NCI-H774 (cell line): ENCODE data around the gene TCF23.

Experiments
- DNase-seq: peaks from one replicate; lab custom pipeline; 2025; lab: John Stamatoyannopoulos, UW

Gene TCF23

DNA sequence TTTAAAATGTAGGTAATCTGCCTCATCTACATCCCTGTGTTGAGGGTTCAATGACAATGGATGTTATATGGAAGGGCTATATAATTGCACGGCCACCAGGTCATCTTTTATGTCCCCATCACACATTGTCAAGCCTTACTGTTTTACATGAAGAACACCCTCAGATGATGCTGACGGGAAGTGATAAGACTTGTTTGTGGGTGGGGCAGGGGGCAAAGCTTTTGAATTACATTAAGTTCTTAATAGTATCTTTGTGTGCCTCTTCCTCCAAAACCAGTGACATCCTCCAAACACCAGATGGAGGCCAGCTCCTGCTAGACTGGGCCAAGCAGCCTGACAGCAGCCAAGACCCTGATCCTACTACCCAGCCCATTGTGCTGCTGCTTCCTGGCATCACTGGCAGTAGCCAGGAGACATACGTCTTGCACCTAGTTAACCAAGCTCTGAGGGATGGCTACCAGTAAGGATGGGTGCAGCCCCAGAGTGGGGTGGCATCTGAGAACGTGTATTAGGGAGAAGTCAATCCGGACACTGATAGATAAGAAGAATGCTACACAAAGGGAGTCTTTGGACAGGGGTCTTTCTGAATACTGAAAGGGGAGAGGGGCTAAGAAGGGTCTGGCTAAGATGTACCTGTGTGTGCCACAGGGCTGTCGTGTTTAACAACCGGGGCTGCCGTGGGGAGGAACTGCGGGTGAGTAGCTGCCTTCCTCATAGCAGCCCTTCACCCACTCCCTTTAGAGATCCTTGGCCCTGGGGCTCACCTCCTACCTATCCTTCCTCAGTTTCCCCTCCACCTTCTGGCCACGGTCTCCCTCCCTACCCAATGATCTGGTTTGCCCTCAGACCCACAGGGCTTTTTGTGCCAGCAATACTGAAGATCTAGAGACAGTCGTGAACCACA lies 19.9 kb upstream of the TCF23 start:
- DNase-seq, result no peak

DNA sequence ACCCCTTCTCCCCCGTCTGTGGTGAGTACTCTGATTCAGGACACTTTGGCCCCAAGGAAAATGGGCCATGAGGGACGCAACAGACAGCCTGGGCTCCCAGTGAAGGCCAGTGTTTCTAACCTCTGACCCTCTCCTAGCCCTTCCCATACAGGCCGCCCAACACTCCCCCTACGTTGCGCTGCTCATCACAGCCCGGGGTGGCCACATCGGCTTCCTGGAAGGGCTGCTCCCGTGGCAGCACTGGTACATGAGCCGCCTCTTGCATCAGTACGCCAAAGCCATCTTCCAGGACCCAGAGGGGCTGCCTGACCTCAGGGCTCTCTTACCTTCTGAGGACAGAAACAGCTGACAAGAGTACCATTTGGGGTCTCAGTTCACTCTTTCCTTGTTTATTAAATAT lies 18.4 kb upstream of the TCF23 start:
- no peak for DNase-seq

DNA sequence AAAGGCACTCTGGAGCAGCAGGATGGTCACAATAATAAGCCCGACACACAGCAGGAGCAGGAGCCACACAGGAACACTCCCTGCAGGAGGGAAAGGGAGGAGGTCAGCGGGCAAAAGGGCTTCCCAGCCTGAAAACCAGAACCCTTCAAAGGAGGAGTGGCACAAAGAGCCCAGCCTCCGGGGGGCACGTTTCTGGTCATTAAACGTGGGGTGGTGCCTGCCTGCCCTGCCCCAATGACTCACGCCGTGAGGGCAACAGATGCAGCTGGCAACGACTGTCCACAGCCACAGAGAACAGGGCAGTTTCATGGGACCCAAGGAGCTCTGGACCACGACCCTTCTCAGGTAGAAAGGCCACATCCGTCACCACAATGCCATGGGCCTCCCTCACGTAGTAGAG lies 17.4 kb upstream of the TCF23 start:
- DNase-seq, result no peak

DNA sequence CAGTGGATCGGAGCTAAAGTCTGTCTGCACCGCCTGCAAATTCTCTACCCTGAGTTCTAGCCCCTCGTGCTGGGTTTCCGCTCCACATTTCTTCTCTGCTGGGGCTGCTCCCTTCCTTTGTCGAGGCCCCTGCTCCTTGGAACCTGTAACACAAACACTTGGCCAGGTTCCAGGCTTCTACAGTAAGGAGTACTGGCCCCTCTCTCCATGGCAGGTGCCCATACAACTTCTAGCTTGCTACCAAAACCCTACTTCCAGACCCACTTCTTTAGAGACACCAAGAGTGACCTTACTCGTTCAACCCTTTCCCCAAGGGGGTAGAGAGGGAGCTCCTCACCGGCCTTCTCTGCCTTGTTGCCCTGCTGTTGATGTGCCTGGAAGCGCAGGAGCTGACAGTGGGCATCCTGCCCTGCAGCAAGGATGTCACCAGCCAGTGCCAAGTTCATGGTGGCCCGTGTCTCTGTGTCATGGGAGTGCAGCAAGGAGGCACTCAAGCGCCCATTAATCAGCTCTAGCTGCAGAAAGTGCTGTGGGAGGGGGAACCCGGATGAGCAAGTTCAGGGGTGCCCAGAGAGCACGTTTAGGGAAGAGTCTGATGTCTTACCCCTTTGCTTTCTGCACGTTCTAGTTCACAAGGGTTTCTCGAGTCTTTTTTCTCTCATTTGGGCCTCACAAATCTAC lies 15.5 kb upstream of the TCF23 start:
- DNase-seq, result no peak

DNA sequence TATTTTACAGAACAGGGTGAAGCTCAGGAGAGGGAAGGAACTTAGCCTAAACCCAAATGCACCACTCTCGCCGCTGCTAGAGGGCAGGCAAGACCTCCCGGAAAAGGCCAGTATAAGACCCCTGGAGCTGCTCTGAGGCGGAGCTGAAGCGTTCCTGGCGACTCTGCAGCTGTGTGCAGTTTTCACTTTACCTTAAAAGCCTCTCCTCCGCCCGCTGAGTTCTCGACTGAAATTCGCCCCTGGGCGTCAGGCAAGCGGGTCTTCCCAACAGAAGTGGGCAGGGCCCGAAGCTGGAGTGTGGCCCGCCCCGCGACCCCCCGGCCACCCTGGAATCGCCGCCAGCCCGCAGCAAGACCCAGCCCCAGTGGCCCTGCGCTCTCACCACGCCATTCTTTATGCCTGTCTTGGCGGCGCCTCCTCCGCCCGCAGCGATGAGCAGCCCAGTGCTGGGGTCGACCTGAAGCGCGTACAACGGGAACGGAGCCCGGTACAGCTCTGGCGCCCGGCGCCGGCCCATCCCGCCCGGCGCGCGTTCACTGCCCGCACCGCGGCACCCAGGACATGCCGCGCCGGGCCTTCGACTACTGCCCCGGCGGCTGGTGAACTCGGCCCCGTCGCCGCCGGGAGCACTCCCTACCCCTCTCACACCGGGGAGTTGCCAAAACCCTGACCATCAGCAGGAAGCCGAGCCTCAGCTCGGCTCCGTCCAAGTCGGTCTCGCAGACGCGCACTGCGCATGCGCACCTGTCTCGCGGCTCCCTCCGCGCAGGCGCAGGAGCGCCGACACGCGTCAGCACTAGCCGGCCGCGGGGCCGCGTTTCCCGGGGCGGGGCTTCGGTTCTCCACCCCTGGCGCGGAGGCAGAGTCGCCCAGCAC lies 14.7 kb upstream of the TCF23 start, which contains the start of gene PREB:
PREB (minus strand) TSS at position 732 of the 876 bp plus-strand sequence; CDS start at position 517, 215 bp downstream.
- DNase-seq, result peak; percentile 97

DNA sequence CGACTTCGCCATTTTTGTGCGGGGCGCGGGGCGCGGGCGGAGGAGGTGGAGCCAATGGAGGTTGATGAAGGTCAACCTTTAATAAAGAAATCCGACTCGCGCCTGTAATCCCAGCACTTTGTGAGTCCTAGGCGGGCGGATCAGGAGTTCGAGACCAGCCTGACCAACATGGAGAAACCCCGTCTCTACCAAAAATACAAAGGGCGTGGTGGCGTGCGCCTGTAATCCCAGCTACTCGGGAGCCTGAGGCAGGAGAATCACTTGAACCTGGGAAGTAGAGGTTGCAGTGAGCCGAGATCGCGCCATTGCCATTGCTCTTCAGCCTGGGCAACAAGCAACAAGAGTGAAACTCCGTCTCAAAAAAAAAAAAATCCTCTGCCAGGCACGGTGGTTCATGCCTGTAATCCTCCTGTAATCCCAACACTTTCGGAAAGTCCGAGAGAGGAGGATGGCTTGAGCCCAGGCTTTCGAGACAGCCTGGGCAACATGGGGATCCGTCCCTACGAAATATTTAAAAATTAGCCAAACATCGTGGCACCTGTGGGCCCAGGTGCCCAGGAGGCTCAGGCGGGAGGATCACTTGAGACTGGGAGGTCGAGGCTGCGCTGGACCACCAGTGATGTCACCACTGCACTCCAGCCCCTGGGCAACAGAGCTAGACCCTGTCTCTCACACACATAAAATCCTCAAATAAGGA lies 13.9 kb upstream of the TCF23 start:
- DNase-seq, result no peak

DNA sequence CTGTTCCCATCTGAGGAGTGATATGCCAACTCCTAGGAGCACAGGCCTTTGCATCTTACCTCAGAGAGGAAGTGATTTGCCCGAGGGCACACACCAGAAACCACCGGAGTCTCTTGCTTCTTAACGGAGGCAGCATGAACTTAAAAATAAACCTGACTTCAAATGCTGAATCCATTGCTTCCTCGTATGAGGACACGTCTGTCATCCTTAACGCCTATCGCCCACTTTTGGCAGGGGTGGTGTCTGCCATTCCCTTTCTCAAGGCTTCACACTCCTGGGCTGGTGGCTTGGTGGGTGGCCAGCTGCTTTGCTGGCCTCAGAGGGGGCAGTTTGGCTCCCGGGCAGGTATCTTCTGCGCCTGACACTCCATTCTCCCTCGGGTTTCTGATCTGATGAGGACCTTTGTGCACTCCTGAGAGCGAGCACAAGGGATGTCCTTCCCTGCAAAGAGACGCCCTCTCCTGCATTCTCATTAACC lies 13.3 kb upstream of the TCF23 start:
- no peak for DNase-seq

DNA sequence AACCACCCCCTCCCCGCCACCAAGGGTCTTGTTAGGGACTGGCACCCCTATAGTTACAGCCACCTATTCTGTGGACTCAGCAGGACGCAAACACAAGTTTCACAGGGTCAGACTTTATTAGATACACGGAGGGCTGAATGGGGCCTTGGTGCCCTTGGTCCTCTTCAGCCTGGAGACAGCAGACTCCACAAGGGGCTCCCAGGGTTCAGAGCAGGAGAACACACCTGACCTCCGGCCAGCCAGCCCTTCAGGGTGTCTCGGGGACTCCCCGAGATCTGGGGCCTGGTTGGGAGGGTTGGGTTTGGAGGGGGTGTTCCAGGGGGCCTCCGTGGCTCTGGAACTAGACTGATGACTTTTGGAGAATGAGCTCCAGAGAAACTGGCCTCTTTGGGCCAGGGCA lies 12.1 kb upstream of the TCF23 start:
- DNase-seq, result no peak

DNA sequence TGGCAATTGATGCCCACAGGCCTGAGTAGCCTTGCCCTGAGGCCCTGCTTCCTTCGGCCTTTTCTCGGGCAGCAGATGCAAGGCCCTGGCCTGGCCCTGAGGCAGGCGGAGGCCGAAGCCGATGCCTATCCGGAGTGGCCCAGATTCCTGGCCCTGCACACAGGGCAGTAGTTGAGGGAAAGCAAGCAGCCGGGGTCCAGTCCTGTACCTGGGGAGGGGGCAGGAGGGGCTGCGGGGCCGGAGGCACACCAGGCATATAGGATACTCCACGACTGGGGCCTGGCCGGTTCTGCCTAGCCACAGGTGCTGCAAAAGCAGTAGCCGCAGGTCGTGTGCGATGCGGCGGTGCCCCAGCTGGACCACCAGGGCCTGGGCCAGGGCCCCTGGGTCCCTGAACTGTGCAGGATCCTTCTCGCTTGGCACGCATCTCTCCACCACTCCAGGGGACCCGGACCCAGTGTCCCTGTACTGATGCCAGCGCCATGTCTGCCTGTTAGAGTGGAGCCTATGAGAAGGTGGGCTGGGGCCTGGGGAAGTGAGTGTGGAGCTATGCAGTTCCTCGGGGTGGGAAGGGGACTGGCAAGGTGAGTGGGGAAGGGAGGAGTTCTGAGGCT lies 11.4 kb upstream of the TCF23 start:
- DNase-seq, result no peak

DNA sequence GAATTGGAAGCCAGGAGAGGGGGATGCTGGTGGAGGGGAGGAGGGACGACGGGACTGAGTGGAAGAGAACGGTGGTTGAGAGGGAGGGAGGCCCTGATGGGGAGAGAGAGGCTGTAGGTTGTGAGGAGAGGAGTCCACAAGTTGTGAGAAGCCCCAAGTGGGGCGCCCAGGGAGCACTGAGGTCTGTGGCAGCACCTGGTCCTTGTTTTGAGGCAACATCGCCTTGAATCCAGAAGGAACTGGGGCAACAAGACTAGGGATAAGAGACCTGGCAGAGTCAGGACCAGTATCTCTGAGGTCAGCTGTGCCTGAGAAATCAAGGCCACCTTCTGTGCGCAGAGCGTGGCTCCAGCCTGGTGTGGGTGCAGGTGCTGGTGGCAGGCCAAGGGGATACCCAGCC lies 10.7 kb upstream of the TCF23 start:
- DNase-seq, result no peak

DNA sequence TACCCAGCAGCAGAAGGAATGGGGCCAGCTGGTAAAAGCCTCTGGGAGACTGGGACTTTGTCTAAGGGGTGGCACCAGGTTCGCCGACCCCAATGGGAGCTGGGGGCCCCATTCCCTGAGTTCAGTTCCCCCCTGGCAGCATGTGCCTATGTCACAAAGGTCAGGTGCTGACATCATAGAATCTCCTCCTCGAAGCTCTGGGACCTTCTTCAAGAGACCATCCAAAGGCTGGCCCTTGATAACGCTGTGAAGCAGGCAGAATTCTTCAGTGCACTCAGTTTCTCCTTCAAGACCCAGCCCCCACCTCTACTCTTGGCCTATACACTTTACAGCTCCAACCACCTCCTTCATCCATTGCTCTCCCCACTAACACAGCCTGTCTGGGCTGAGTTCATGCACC lies 9.5 kb upstream of the TCF23 start, which contains the start of gene PRR30:
PRR30 (minus strand) TSS at position 101 of the 400 bp plus-strand sequence. CDS start 1,081 bp downstream, outside the sequence.
- DNase-seq, result no peak

DNA sequence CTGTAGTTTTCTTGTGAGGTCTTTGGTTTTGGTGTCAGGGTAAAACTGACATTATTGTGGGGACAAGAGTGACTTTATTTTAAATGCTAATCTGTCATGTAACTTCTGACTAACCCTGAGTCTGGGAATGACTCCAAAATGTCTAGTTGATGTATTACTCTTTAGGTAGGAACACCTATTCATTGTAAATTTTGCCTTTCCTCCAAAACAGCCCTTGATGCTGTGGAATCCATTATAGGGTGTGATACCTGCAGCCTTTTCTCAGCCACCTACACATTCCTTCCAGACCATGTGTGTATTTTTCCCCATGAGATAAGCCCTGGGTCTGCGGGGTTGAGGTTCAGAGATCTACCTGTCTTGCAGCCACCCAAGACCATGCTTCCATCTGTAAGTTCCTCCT lies 5.5 kb upstream of the TCF23 start:
- DNase-seq, result no peak

DNA sequence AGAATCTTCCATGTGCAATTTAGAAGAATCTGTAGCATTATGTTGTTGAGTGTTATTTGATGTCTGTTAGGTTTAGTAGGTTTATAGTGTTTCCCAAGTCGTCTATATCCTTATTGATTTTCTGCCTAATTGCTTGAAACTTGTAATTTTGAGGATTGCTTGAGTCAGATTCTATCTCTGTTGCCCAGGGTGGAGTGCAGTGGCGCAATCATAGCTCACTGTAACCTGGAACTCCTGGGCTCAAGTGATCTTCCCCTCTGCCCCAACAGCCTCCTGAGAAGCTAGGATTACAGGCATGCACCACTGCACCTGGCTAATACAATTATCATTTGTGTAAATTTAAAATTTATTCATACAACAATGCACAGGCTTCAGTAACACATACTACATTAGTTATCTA lies 3.1 kb upstream of the TCF23 start:
- no peak for DNase-seq

DNA sequence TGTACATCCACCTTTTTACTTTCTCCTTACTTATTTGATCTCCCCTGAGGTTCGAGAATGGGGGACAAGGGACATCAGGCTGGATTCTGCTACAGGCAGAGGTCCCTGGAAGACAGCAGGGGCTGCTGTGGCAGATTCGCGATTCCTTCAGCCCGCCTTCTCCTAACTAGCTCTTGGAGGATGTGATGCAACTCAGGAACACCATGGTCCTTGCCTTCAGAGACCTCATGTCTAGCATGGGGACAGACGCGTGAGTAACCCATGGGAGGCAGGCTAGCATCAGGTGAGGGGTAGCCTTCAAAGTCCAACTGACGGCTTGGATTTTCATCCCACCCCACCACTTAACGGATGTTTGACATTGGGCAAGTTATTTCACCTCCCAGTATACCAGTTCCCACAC lies 869 bp upstream of the TCF23 start:
- no peak for DNase-seq

DNA sequence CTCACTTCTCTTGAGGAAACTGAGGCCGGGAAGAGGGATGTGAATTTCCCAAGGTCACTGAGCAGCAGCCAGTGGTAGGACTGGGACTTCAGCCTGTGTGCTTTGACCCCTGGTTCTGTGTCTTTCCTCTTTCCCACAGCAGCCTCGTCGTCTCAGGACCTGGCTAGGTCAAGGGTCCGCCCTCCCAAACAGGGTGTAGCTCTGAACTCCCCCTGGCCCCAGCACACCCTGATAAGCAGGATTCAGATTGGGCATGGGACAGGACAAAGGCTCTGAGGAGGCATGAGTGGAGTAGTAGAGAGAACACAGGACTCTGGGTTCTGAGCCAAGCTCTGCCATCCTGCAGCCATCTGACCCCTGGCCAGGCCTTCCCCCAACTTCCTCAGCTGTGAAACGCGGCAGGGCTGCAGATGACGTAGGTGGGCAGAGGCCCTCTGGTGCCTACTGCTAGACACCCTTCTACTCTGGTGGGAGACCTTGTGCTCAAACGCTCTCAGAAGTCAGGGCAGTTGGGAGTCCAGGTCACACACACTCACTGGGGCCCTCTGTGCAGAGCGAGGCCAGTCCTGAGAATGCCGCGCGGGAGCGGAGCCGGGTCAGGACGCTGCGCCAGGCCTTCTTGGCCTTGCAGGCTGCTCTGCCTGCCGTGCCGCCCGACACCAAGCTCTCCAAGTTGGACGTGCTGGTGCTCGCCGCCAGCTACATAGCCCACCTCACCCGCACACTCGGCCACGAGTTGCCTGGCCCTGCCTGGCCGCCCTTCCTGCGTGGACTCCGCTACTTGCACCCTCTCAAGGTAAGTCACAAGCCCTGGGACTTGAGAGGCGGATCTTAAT lies 984 bp downstream of the TCF23 start:
- DNase-seq, result no peak

DNA sequence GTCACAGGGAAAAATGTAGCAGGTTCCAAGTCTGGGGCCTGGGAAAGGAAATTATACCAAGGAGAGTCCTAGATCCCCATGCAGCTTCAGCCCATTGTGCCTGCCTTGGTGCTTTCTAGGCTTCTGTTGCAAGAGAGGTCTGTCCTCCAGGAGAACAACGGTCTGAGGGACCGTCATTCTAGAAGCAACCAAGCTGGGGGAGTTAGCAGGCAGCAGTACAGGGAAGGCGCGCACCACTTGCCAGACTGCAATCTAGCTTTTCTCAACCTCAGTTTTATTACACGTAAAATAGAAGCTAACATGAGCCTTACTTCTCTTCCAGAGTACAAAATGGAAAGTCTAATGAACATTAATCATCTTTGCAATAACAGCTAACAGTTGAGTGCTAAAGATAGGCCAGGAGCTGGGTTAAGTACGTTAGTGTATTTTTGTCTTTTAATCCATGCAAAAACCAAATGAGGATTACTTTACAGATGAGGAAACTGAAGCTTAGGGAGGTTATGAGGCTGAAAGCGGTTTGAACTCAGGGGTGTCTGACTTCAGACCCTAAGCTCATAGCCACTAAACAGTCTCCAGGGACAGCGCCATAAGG lies 1.9 kb downstream of the TCF23 start:
- DNase-seq, result no peak

DNA sequence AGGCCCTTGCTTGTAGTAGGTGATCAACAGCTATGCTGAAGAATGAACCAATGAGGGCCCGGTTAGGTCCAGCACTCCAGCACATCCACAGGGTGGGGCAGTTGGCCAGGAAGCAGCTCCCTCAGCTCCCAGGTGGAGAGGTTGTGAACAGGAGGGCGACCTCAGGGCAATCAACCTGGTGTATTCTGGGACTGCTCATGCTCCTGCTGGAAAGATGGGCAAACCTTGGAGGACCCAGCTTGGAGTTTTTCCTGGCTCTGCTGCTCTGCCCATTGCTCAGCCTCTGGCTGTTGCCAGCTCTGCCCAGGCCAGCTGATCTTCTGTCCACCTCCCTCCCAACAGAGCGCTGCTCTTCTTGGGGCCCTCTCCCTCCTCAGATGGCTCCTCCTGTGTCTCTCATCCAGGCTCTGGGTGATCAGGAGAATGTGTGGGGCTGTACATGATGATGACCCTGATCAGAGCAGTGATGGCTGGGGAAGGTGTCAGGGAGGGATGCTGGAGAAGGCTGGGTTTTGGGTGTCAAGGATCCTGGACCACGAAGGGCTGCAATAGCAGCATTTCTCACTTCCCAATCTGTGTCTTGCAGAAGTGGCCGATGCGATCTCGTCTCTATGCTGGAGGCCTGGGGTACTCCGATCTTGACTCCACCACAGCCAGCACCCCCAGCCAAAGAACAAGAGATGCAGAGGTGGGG lies 3.4 kb downstream of the TCF23 start:
- no peak for DNase-seq

DNA sequence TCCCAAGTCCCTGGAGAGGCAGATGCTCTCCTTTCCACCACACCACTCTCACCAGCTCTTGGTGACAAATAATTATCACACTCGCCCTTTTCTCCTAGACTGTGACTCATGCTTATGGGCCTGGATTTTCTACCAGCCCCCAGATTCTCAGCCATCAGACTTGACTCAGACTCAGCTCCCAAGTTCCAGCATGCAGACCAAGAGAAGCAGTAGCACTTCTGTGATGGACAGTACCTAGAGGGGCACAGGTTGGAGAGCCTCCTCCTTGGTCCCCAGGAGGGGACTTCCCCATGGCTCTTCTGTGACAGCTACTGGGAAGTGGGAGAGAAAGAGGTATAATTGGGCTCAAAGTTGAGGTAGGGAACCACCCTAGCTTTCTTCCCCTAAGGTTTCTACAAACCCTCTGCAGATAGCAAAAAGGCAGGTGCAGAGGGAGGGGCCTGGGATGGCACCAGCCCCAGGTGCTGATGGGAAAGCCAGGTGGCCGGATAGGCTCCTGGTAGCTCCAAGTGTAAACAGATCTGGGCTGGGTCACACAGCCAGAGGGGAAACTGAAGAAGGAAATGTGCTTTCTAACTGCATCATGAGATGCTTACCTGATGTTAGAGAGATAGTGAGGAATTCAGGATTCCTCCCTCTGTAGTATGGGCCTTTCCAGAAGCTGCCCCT lies 4.1 kb downstream of the TCF23 start:
- DNase-seq, result peak; percentile 62

DNA sequence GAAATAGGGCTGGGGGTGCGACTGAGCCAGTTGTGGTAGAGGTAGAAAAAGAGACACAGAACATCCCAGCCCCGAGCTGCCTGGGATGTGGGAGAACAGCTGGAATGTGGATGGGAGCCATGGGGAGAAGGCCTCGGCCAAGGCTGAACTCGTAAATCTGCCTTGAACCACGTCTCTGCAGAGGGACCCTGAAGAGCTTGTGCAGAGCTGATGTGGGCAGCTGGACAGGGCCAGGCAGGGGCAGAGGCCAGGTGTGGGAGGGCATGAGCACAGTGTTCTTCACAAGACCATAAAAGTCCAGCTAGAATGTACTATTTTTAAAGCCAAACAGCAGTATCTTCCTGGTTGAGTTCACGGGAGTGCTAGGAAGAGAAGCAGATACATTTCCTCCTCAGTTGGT lies 5.7 kb downstream of the TCF23 start:
- no peak for DNase-seq
